Smooth muscle cell (in vitro differentiated cells): ENCODE measurements around the gene GBGT1. TPM values are rescaled to one million over a fixed set of nuclear protein-coding genes. Genes with fewer than 3 reads are reported as not detected.

Experiments
- DNase-seq: peaks from one replicate; lab custom pipeline; 2025; ENCODE audit not compliant: unreplicated experiment; lab: John Stamatoyannopoulos, UW
- H2AFZ ChIP-seq: fragments of 200-600 bp; sonication (generic); 2 replicates; pipeline ENCODE4 v1.6.0; 2016; ENCODE audit warnings: antibody characterized with exemption, low read depth, mild to moderate bottlenecking
- H3F3A ChIP-seq: fragments of 200-600 bp; sonication (generic); 2 replicates; pipeline ENCODE4 v1.6.0; 2017; ENCODE audit warnings: antibody characterized with exemption, low read depth
- H3K27ac ChIP-seq: fragments of 200-600 bp; sonication (generic); 2 replicates; pipeline ENCODE4 v1.5.1; 2016; ENCODE audit warnings: low read depth, mild to moderate bottlenecking
- H3K27me3 ChIP-seq: fragments of 200-600 bp; sonication (generic); 2 replicates; pipeline ENCODE4 v1.6.1; 2016; ENCODE audit warnings: low read depth, mild to moderate bottlenecking
- H3K36me3 ChIP-seq: fragments of 200-600 bp; sonication (generic); 2 replicates; pipeline ENCODE4 v1.5.1; 2016; ENCODE audit warnings: low read depth
- H3K4me1 ChIP-seq: fragments of 200-600 bp; sonication (generic); 2 replicates; pipeline ENCODE4 v1.5.1; 2016; ENCODE audit warnings: low read depth
- H3K4me2 ChIP-seq: fragments of 200-600 bp; sonication (generic); 2 replicates; pipeline ENCODE4 v1.6.0; 2016; ENCODE audit warnings: mild to moderate bottlenecking
- H3K4me3 ChIP-seq: fragments of 200-600 bp; sonication (generic); 2 replicates; pipeline ENCODE4 v1.5.1; 2016; ENCODE audit warnings: mild to moderate bottlenecking
- H3K79me2 ChIP-seq: fragments of 200-600 bp; sonication (generic); 2 replicates; pipeline ENCODE4 v1.6.0; 2016; ENCODE audit warnings: low read depth, mild to moderate bottlenecking
- H3K9ac ChIP-seq: fragments of 200-600 bp; sonication (generic); 2 replicates; pipeline ENCODE4 v1.6.0; 2016; ENCODE audit warnings: low read depth
- H3K9me3 ChIP-seq: fragments of 200-600 bp; sonication (generic); replicated peaks from 2 replicates; pipeline ENCODE4 v1.5.1; 2016; ENCODE audit warnings: low read depth
- H4K20me1 ChIP-seq: fragments of 200-600 bp; sonication (generic); 2 replicates; pipeline ENCODE4 v1.6.0; 2016; ENCODE audit warnings: low read depth
- CTCF ChIP-seq: fragments of 200-600 bp; sonication (generic); IDR thresholded peaks from 2 replicates; pipeline ENCODE4 v1.5.1; 2017; ENCODE audit warnings: borderline replicate concordance, mild to moderate bottlenecking, antibody characterized with exemption; ENCODE audit not compliant: insufficient read depth, poor library complexity, severe bottlenecking
- WGBS: methylation state at CpG from one replicate; pipeline ENCODE4 v1.1.7; 2016; ENCODE audit warnings: low lambda C conversion rate; 5-methylcytosine and 5-hydroxymethylcytosine counted together
- polyA plus RNA-seq: library from polyadenylated mRNA; unstranded; fragments of >200 nt; fragmentation: Nextera tagmentation; extraction: Ambion mirVana; gene quantifications from 2 replicates; pipeline ENCODE4 v1.2.1, GENCODE V29; 2016
- total RNA-seq: library from RNA; depleted of rRNA; stranded (reverse); fragments of >200 nt; gene quantifications from 2 replicates; pipeline ENCODE4 v1.2.3, GENCODE V29; 2014

GBGT1 gene
- total and polyA plus RNA-seq, 2 experiments from 2014 or later: 4.5 to 11.3 TPM

- WGBS: 97% methylated on average over 11 of the region's 11 CpGs
- no peak for DNase-seq
- no peak overlapping the region for H3K4me3 ChIP-seq
- no peaks in the 10 kb centered on the region for H3K9me3 ChIP-seq
- H4K20me1 ChIP-seq: peaks cover 81% of the 10 kb centered on the region
- H3K4me1 ChIP-seq: peaks cover 8% of the 10 kb centered on the region
- H3K27ac ChIP-seq: peak overlapping the region; percentile 97
- peak overlapping the region; percentile 66 for H3K4me2 ChIP-seq
- H3K36me3 ChIP-seq: no peaks in the 10 kb centered on the region
- peaks cover 46% of the 10 kb centered on the region for H3K79me2 ChIP-seq
- H2AFZ ChIP-seq: no peak overlapping the region
- no peak for TF ChIP-seq CTCF
- no peaks in the 10 kb centered on the region for H3K27me3 ChIP-seq
- peaks cover 17% of the 10 kb centered on the region for H3F3A ChIP-seq
- peak overlapping the region; percentile 90 for H3K9ac ChIP-seq
These were observed 29.1 kb downstream of the GBGT1 start for GRCh38 chr9:133134388-133135145.

- Histone ChIP-seq H3K4me1 (peaks cover 8% of the 10 kb centered on the region), H3K9ac (peak overlapping the region; percentile 96), H3K36me3 (no peaks in the 10 kb centered on the region), H3K4me2 (peak overlapping the region; percentile 66), H3K27me3 (no peaks in the 10 kb centered on the region), H3F3A (peaks cover 17% of the 10 kb centered on the region), H3K4me3 (no peak overlapping the region), H4K20me1 (peaks cover 81% of the 10 kb centered on the region), H3K9me3 (no peaks in the 10 kb centered on the region), H2AFZ (no peak overlapping the region), H3K27ac (peak overlapping the region; percentile 97), H3K79me2 (peaks cover 41% of the 10 kb centered on the region)
- peak; percentile 59 for DNase-seq
- TF ChIP-seq CTCF: no peak
- 36% methylated on average over 21 of the region's 21 CpGs for WGBS
These were observed 29.9 kb downstream of the GBGT1 start for GRCh38 chr9:133133681-133134387.

GRCh38 chr9:133132174-133132573 lies 31.5 kb downstream of the GBGT1 start:
- Histone ChIP-seq H3K4me3 (no peak overlapping the region), H2AFZ (no peak overlapping the region), H3K4me1 (peaks cover 8% of the 10 kb centered on the region), H3K9me3 (no peaks in the 10 kb centered on the region), H3K9ac (peak overlapping the region; percentile 96), H3K79me2 (peaks cover 31% of the 10 kb centered on the region), H3F3A (peaks cover 17% of the 10 kb centered on the region), H3K4me2 (no peak overlapping the region), H4K20me1 (peaks cover 84% of the 10 kb centered on the region), H3K27ac (no peak overlapping the region), H3K27me3 (no peaks in the 10 kb centered on the region), H3K36me3 (no peaks in the 10 kb centered on the region)
- no peak for DNase-seq
- 81% methylated on average over 16 of the region's 16 CpGs for WGBS
- TF ChIP-seq CTCF: no peak
